Endothelial cell of umbilical vein (primary cell): Measurements from ENCODE around the gene ZNF407. TPM values are rescaled to one million over a fixed set of nuclear protein-coding genes. Genes with fewer than 3 reads are reported as not detected.

ENCODE experiments used
- BruUV-seq: library from RNA; stranded (reverse); fragments of 400-500 nt; replicated peaks from 2 replicates; lab custom pipeline; 2021; lab: Mats Ljungman, UMichigan
- CTCF ChIA-PET: fragments of 300-600, 350-600 bp; sonication (Branson Sonifier 250); formaldehyde crosslinking; loops from one replicate; lab custom pipeline; 2021; ENCODE audit warnings: antibody characterized with exemption, inconsistent platforms; lab: Charles Lee
- POLR2A ChIA-PET: fragments of 300-600, 350-600 bp; sonication (Branson Sonifier 250); formaldehyde crosslinking; loops from one replicate; lab custom pipeline; 2021; ENCODE audit warnings: antibody characterized with exemption, inconsistent platforms; lab: Charles Lee
- DNase-seq: peaks from one replicate; pipeline ENCODE4 v3.0.0-alpha.2; 2011; ENCODE audit warnings: low read depth, low spot score
- FAIRE-seq: peaks from 2 replicates; lab custom pipeline; 2011; peaks lifted over from hg19 to GRCh38; lab: Jason Lieb, UNC
- H2AFZ ChIP-seq: 2 replicates; pipeline ENCODE4 v1.6.0; 2012; ENCODE audit warnings: low read depth, low read length, control low read depth, inconsistent platforms
- H3K27ac ChIP-seq: 2 replicates; pipeline ENCODE4 v1.5.1; 2011; ENCODE audit warnings: low read depth, mild to moderate bottlenecking, control low read depth, low read length, moderate library complexity; ENCODE audit not compliant: insufficient read depth
- H3K27me3 ChIP-seq, 2 experiments: 2 replicates each; pipeline versions ENCODE4 v1.6.0 to v1.6.1; 2011; ENCODE audit warnings: low read length in 2 of 2, mixed read lengths in 1 of 2; ENCODE audit not compliant: control insufficient read depth in 2 of 2, insufficient read depth in 2 of 2
- H3K36me3 ChIP-seq, 2 experiments: 2 replicates in 1 of 2; 3 replicates in 1 of 2; pipeline ENCODE4 v1.5.1; 2011; ENCODE audit warnings: low read length in 2 of 2, mild to moderate bottlenecking in 1 of 2, moderate library complexity in 1 of 2; ENCODE audit not compliant: control insufficient read depth in 2 of 2, insufficient read depth in 2 of 2; ENCODE audit errors: extremely low read depth in 1 of 2
- H3K4me1 ChIP-seq: 3 replicates; pipeline ENCODE4 v1.5.1; 2011; ENCODE audit warnings: mild to moderate bottlenecking, low read length; ENCODE audit not compliant: control insufficient read depth, insufficient read depth; ENCODE audit errors: extremely low read depth
- H3K4me2 ChIP-seq: 2 replicates; pipeline ENCODE4 v1.6.1; 2011; ENCODE audit warnings: low read length, control low read depth, mixed read lengths; ENCODE audit not compliant: insufficient read depth
- H3K4me3 ChIP-seq, 3 experiments: fragments of 200-600 bp in 1 of 3; sonication (generic), shearing (Covaris generic) in 1 of 3; replicated peaks in 1 of 3; 2 replicates each; pipeline ENCODE4 v1.5.1; 2011 to 2016; ENCODE audit warnings: control low read depth in 3 of 3, low read length in 3 of 3, mild to moderate bottlenecking in 2 of 3, inconsistent platforms in 1 of 3, low read depth in 1 of 3, moderate library complexity in 1 of 3; ENCODE audit not compliant: insufficient read depth in 1 of 3
- H3K79me2 ChIP-seq: 2 replicates; pipeline ENCODE4 v1.6.0; 2012; ENCODE audit warnings: low read length, inconsistent platforms; ENCODE audit not compliant: control insufficient read depth, insufficient read depth
- H3K9ac ChIP-seq: replicated peaks from 2 replicates; pipeline ENCODE3; 2011; ENCODE audit warnings: low read length, control low read depth; ENCODE audit not compliant: insufficient read depth; ENCODE audit errors: extremely low read depth
- H3K9me1 ChIP-seq: replicated peaks from 3 replicates; pipeline ENCODE4 v1.6.0; 2011; ENCODE audit warnings: mild to moderate bottlenecking, low read length; ENCODE audit not compliant: control insufficient read depth, insufficient read depth; ENCODE audit errors: extremely low read depth
- H3K9me3 ChIP-seq: replicated peaks from 2 replicates; pipeline ENCODE4 v1.5.1; 2012; ENCODE audit warnings: low read length, inconsistent platforms; ENCODE audit not compliant: control insufficient read depth, insufficient read depth
- H4K20me1 ChIP-seq: replicated peaks from 2 replicates; pipeline ENCODE3; 2011; ENCODE audit warnings: mild to moderate bottlenecking, low read length; ENCODE audit not compliant: control insufficient read depth, insufficient read depth; ENCODE audit errors: extremely low read depth
- POLR2A ChIP-seq: IDR thresholded peaks from 2 replicates; pipeline ENCODE4 v1.6.1; 2012; ENCODE audit warnings: low read depth, mild to moderate bottlenecking, control low read depth, low read length
- dilution Hi-C: fragments of 300-500 bp; cut with MboI; formaldehyde crosslinking; loops from one replicate; pipeline ENCODE4 v1.15.0; 2019; ENCODE audit warnings: low sequenced_read_pairs; ENCODE audit not compliant: extremely low pct_ligation_motif_present
- intact Hi-C: fragments of 100-400 bp; cut with micrococcal nuclease; formaldehyde crosslinking; loops from one replicate; pipeline ENCODE4 v1.10.0; 2022
- polyA plus RNA-seq, 4 experiments: library from polyadenylated mRNA; depleted of rRNA in 3 of 4; stranded (reverse) in 3 of 4; unstranded in 1 of 4; fragments of >200 nt; gene quantifications; 2 replicates each; pipeline versions ENCODE4 v1.2.1 to v1.2.3, GENCODE V29; 2011 to 2012; ENCODE audit warnings: missing spikeins in 1 of 4
- total RNA-seq: library from RNA; stranded (reverse); gene quantifications from 2 replicates; pipeline ENCODE4 v1.2.3, GENCODE V29; 2021
- TF ChIP-seq, protein P1 (sequence below), 2 donors: IDR thresholded peaks; 1 replicate in 1 of 2; 2 replicates in 1 of 2; pipeline ENCODE4 v1.5.1; 2011; ENCODE audit warnings: low read length in 2 of 2, mild to moderate bottlenecking in 2 of 2, moderate library complexity in 2 of 2, control low read depth in 1 of 2, inconsistent platforms in 1 of 2, low read depth in 1 of 2; ENCODE audit not compliant: insufficient read depth in 1 of 2; ENCODE audit errors: extremely low read depth in 1 of 2
- TF ChIP-seq, protein P2 (sequence below): IDR thresholded peaks from 2 replicates; pipeline ENCODE4 v1.6.1; 2011; ENCODE audit not compliant: insufficient read depth, insufficient read length

The ZNF407 gene
- total and polyA plus RNA-seq, 2 donors (not counting 3 experiments of a cell fraction or from before 2014, with no cell fraction given): 3.8 to 20.1 TPM

DNA sequence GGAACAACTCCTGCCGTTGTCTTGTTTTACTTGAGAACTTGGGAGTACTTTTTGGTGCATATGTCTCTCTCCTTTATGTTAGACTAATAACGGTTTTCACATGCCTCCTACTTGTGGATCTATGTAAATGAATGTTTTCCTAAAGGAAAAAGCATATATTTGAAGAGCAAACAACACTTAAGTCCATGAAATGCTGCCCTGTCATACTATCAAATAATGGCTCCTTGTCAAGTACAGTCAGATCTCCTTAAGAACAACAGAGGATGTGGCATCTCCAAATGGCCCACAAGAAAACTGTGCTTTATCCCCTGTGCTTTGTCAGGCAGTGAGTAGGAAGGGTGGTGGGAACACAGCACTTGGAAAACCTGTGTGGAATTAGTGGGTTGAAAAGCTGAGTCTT, 413.0 kb downstream of the ZNF407 start:
- no peaks in the 10 kb centered on the region for H3K4me1 ChIP-seq
- no peaks in the 10 kb centered on the region for H3K36me3 ChIP-seq
- FAIRE-seq: no peak
- intact Hi-C loops: no loop called here
- ChIA-PET POLR2A (no interaction called here), CTCF (no interaction called here)
- BruUV-seq: no TSS peak
- H4K20me1 ChIP-seq: no peaks in the 10 kb centered on the region
- H3K4me2 ChIP-seq: no peak overlapping the region
- no peaks in the 10 kb centered on the region for H3K9me1 ChIP-seq
- H3K79me2 ChIP-seq: no peaks in the 10 kb centered on the region
- H3K4me3 ChIP-seq: no peak overlapping the region
- H3K9ac ChIP-seq: no peak overlapping the region
- H3K27ac ChIP-seq: no peak overlapping the region
- H3K27me3 ChIP-seq: no peaks in the 10 kb centered on the region
- H2AFZ ChIP-seq: no peak overlapping the region
- no peaks in the 10 kb centered on the region for H3K9me3 ChIP-seq
- dilution Hi-C loops: no loop called here
- DNase-seq: no peak
- TF ChIP-seq, protein P1, sequence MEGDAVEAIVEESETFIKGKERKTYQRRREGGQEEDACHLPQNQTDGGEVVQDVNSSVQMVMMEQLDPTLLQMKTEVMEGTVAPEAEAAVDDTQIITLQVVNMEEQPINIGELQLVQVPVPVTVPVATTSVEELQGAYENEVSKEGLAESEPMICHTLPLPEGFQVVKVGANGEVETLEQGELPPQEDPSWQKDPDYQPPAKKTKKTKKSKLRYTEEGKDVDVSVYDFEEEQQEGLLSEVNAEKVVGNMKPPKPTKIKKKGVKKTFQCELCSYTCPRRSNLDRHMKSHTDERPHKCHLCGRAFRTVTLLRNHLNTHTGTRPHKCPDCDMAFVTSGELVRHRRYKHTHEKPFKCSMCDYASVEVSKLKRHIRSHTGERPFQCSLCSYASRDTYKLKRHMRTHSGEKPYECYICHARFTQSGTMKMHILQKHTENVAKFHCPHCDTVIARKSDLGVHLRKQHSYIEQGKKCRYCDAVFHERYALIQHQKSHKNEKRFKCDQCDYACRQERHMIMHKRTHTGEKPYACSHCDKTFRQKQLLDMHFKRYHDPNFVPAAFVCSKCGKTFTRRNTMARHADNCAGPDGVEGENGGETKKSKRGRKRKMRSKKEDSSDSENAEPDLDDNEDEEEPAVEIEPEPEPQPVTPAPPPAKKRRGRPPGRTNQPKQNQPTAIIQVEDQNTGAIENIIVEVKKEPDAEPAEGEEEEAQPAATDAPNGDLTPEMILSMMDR (IDR thresholded peaks at IDR 0.05; ENCODE audit: extremely low read depth in 1 of 2, insufficient read depth in 1 of 2, low read depth in 1 of 2, low read length in 2 of 2): no peak
- TF ChIP-seq, protein P2, sequence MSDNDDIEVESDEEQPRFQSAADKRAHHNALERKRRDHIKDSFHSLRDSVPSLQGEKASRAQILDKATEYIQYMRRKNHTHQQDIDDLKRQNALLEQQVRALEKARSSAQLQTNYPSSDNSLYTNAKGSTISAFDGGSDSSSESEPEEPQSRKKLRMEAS: no peak

DNA sequence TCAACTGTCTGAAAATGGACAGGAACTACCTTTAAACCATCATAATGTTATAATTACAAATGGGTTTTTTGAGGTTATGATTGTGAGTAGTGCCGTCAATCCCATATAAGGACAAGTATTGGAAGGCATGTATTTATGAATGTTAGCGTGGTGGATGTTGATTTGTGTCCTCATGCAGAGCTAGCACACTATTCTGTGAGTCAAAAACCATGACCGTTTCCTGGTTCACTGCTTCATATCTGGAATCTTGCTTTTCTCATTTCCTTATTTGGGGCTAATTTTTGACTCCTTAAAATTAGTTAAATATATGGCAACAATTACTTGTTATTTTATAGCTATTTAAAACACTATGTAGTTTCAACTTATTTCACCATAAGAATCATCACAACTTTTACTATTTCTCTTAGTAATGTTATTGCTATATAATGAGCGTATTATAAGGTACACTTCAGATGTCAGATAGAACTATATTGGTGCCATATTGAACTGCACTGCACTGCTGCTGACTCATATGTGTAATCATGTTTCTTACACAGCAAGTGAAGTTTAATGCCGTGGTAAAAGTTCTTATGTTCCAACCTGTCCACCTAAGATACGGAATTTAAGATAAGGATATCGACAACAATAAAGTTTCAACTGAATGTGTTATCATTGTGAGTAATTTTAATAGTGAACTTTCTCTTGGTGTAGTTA, 418.5 kb downstream of the ZNF407 start:
- intact Hi-C loops: no loop called here
- no peak for DNase-seq
- Histone ChIP-seq H3K79me2 (no peaks in the 10 kb centered on the region), H3K4me3 (no peak overlapping the region), H4K20me1 (no peaks in the 10 kb centered on the region), H3K4me2 (no peak overlapping the region), H3K9ac (no peak overlapping the region), H3K4me1 (no peaks in the 10 kb centered on the region), H3K9me1 (no peaks in the 10 kb centered on the region), H3K36me3 (no peaks in the 10 kb centered on the region), H3K27ac (no peak overlapping the region), H3K9me3 (no peaks in the 10 kb centered on the region), H3K27me3 (no peaks in the 10 kb centered on the region), H2AFZ (no peak overlapping the region)
- ChIA-PET POLR2A (no interaction called here), CTCF (interaction anchor here (1.0 to 1.4 kb wide), 2 partner anchors 10 to 25 kb away, joined by 3 read pairs; no protein-coding TSS in a partner anchor)
- no TSS peak for BruUV-seq
- TF ChIP-seq, protein P1 (IDR thresholded peaks at IDR 0.05; ENCODE audit: extremely low read depth in 1 of 2, insufficient read depth in 1 of 2, low read depth in 1 of 2, low read length in 2 of 2): no peak
- TF ChIP-seq, protein P2: no peak
- TF ChIP-seq POLR2A: no peak
- no peak for FAIRE-seq
- dilution Hi-C loops: no loop called here
